Activated B cell treated with CpG ODN at 0.5 μM for 24 hours (primary cell): ENCODE results near the gene CLEC14A. TPM values are rescaled to one million over a fixed set of nuclear protein-coding genes. Genes with fewer than 3 reads are reported as not detected.

ENCODE experiments used
- ATAC-seq: fragments of 200-7000 bp; cut with Tn5 transposase; one replicate; pipeline ENCODE4 v1.10.0; 2021; ENCODE audit warnings: low read depth, mild to moderate bottlenecking, moderate library complexity
- CTCF ChIA-PET: fragments of 350-600 bp; sonication (Branson Sonifier 250); formaldehyde crosslinking; loops from one replicate; lab custom pipeline; 2021; ENCODE audit warnings: antibody characterized with exemption; lab: Charles Lee
- POLR2A ChIA-PET: fragments of 350-600 bp; sonication (Branson Sonifier 250); formaldehyde crosslinking; loops from one replicate; lab custom pipeline; 2021; ENCODE audit warnings: antibody characterized with exemption; lab: Charles Lee
- DNase-seq: peaks from one replicate; pipeline ENCODE4 v3.0.0; 2022
- H3K27ac Mint-ChIP-seq: one replicate; pipeline ENCODE4 v1.8.0; 2020; ENCODE audit warnings: mixed read lengths
- H3K27me3 Mint-ChIP-seq: one replicate; pipeline ENCODE4 v1.8.0; 2021; ENCODE audit warnings: mixed read lengths
- H3K36me3 Mint-ChIP-seq: one replicate; pipeline ENCODE4 v1.8.0; 2021; ENCODE audit warnings: low read depth, mixed read lengths
- H3K4me1 Mint-ChIP-seq: one replicate; pipeline ENCODE4 v1.8.0; 2021; ENCODE audit warnings: mixed read lengths
- H3K4me3 Mint-ChIP-seq: one replicate; pipeline ENCODE4 v1.8.0; 2020; ENCODE audit warnings: mild to moderate bottlenecking, mixed read lengths
- H3K9me3 Mint-ChIP-seq: one replicate; pipeline ENCODE4 v1.8.0; 2020; ENCODE audit warnings: mixed read lengths
- CTCF ChIP-seq: fragments of 200-600 bp; IDR thresholded peaks from one replicate; pipeline ENCODE4 v1.8.0; 2022; ENCODE audit warnings: antibody characterized with exemption, mild to moderate bottlenecking
- intact Hi-C: fragments of 100-400 bp; cut with micrococcal nuclease; formaldehyde crosslinking; loops from one replicate; pipeline ENCODE4 v1.15.1; 2024
- total RNA-seq: library from RNA; stranded (reverse); gene quantifications from 2 replicates; pipeline ENCODE4 v1.2.3, GENCODE V29; 2022

CLEC14A gene
- total RNA-seq, 1 donor from 2014 or later = not detected

- ChIA-PET POLR2A (no interaction called here), CTCF (no interaction called here)
- Mint-ChIP-seq H3K27ac (no peak overlapping the region), H3K4me1 (peaks cover 4% of the 10 kb centered on the region), H3K27me3 (peaks cover 19% of the 10 kb centered on the region), H3K36me3 (no peaks in the 10 kb centered on the region), H3K9me3 (no peaks in the 10 kb centered on the region), H3K4me3 (no peak overlapping the region)
- ATAC-seq (no peak), DNase-seq (no peak)
- intact Hi-C loops = no loop called here
- TF ChIP-seq CTCF = no peak
These were observed 594 bp upstream of the CLEC14A start for GRCh38 chr14:38256533-38256840.

- POLR2A ChIA-PET = no interaction called here
- Mint-ChIP-seq H3K27me3 (peaks cover 19% of the 10 kb centered on the region), H3K27ac (no peak overlapping the region), H3K36me3 (no peaks in the 10 kb centered on the region), H3K4me1 (peaks cover 4% of the 10 kb centered on the region), H3K9me3 (no peaks in the 10 kb centered on the region), H3K4me3 (no peak overlapping the region)
- DNase-seq = no peak
- CTCF ChIA-PET = no interaction called here
- no peak for TF ChIP-seq CTCF
- intact Hi-C loops = no loop called here
- no peak for ATAC-seq
These were observed 553 bp downstream of the CLEC14A start for GRCh38 chr14:38255408-38255672.

GRCh38 chr14:38254571-38255407, 1.1 kb downstream of the CLEC14A start:
- Mint-ChIP-seq H3K27me3 (peaks cover 19% of the 10 kb centered on the region), H3K36me3 (no peaks in the 10 kb centered on the region), H3K4me3 (no peak overlapping the region), H3K4me1 (peaks cover 4% of the 10 kb centered on the region), H3K9me3 (no peaks in the 10 kb centered on the region), H3K27ac (no peak overlapping the region)
- CTCF ChIA-PET = no interaction called here
- DNase-seq = no peak
- ATAC-seq = no peak
- TF ChIP-seq CTCF = no peak
- POLR2A ChIA-PET = no interaction called here
- intact Hi-C loops = no loop called here

GRCh38 chr14:38253676-38254075, 2.2 kb downstream of the CLEC14A start:
- ChIA-PET POLR2A (no interaction called here), CTCF (no interaction called here)
- Mint-ChIP-seq H3K9me3 (no peaks in the 10 kb centered on the region), H3K4me3 (no peak overlapping the region), H3K4me1 (peaks cover 4% of the 10 kb centered on the region), H3K27ac (no peak overlapping the region), H3K36me3 (no peaks in the 10 kb centered on the region), H3K27me3 (peaks cover 19% of the 10 kb centered on the region)
- intact Hi-C loops = no loop called here
- ATAC-seq (no peak), DNase-seq (no peak)
- no peak for TF ChIP-seq CTCF

GRCh38 chr14:38252066-38252710, 3.7 kb downstream of the CLEC14A start:
- CTCF ChIA-PET = no interaction called here
- H3K36me3 Mint-ChIP-seq = no peaks in the 10 kb centered on the region
- no peaks in the 10 kb centered on the region for H3K9me3 Mint-ChIP-seq
- no peak overlapping the region for H3K4me3 Mint-ChIP-seq
- intact Hi-C loops = no loop called here
- DNase-seq (no peak), ATAC-seq (no peak)
- no peak overlapping the region for H3K27ac Mint-ChIP-seq
- peaks cover 15% of the 10 kb centered on the region for H3K27me3 Mint-ChIP-seq
- TF ChIP-seq CTCF = no peak
- peaks cover 4% of the 10 kb centered on the region for H3K4me1 Mint-ChIP-seq
- POLR2A ChIA-PET = no interaction called here
